HepG2 (cell line): ENCODE data around the gene TRERF1. TPM values are rescaled to one million over a fixed set of nuclear protein-coding genes. Genes with fewer than 3 reads are reported as not detected.

Experiments used
- ARNT ChIP-seq: fragments of 450-650 bp; IDR thresholded peaks from 2 replicates; pipeline ENCODE4 v1.6.1; 2017
- EP300 ChIP-seq, 3 experiments: sonication (generic) in 1 of 3; formaldehyde crosslinking in 1 of 3; IDR thresholded peaks; 2 replicates each; pipeline versions ENCODE4 v1.5.1 to v1.6.1; 2011 to 2020; ENCODE audit warnings: low read depth in 2 of 3, low read length in 2 of 3, borderline replicate concordance in 1 of 3, improper control_type of control experiment in 1 of 3, mild to moderate bottlenecking in 1 of 3, missing genetic modification reagents in 1 of 3, moderate library complexity in 1 of 3
- ETV5 ChIP-seq: IDR thresholded peaks from 2 replicates; pipeline ENCODE4 v1.6.1; 2018; ENCODE audit warnings: missing biosample characterization, missing genetic modification reagents, inconsistent platforms, borderline replicate concordance
- FLYWCH1 ChIP-seq: sonication (generic); formaldehyde crosslinking; IDR thresholded peaks from 2 replicates; pipeline ENCODE4 v1.8.1; 2023; ENCODE audit warnings: mild to moderate bottlenecking, missing genetic modification reagents
- GLI4 ChIP-seq: sonication (generic); formaldehyde crosslinking; IDR thresholded peaks from 2 replicates; pipeline ENCODE4 v1.5.1; 2020; ENCODE audit warnings: missing genetic modification reagents, mild to moderate bottlenecking, moderate library complexity, borderline replicate concordance
- HDAC2 ChIP-seq: sonication (generic); formaldehyde crosslinking; IDR thresholded peaks from 2 replicates; pipeline ENCODE4 v1.4.0; 2020; ENCODE audit warnings: missing genetic modification reagents
- HNRNPK ChIP-seq: fragments of 200-400 bp; formaldehyde crosslinking; IDR thresholded peaks from 2 replicates; pipeline ENCODE4 v1.6.1; 2018; ENCODE audit warnings: low read length, low read depth, moderate library complexity, mild to moderate bottlenecking; ENCODE audit not compliant: poor library complexity, severe bottlenecking
- KDM4B ChIP-seq: sonication (generic); formaldehyde crosslinking; IDR thresholded peaks from 2 replicates; pipeline ENCODE4 v1.4.0; 2020; ENCODE audit warnings: missing genetic modification reagents
- LCORL ChIP-seq, 2 experiments: fragments of 450-650 bp in 1 of 2; sonication (generic) in 1 of 2; formaldehyde crosslinking in 1 of 2; IDR thresholded peaks; 2 replicates each; pipeline versions ENCODE4 v1.5.0 to v1.6.1; 2017 to 2020; ENCODE audit warnings: antibody characterized with exemption in 1 of 2, missing genetic modification reagents in 1 of 2
- ONECUT2 ChIP-seq: sonication (generic); formaldehyde crosslinking; IDR thresholded peaks from 2 replicates; pipeline ENCODE4 v1.4.0; 2020; ENCODE audit warnings: missing genetic modification reagents
- TCF7L2 ChIP-seq: IDR thresholded peaks from 2 replicates; pipeline ENCODE4 v1.6.1; 2011; ENCODE audit warnings: mild to moderate bottlenecking, low read depth, low read length, moderate library complexity
- ZFP41 ChIP-seq: sonication (generic); formaldehyde crosslinking; IDR thresholded peaks from 2 replicates; pipeline ENCODE4 v1.4.0; 2020; ENCODE audit warnings: mild to moderate bottlenecking, missing genetic modification reagents, borderline replicate concordance
- ZMYM4 ChIP-seq: sonication (generic); formaldehyde crosslinking; IDR thresholded peaks from 2 replicates; pipeline ENCODE4 v1.8.1; 2023; ENCODE audit warnings: mild to moderate bottlenecking, missing genetic modification reagents
- ZNF546 ChIP-seq: sonication (generic); formaldehyde crosslinking; conservative IDR thresholded peaks from 2 replicates; pipeline ENCODE4 v1.8.1; 2023; ENCODE audit warnings: mild to moderate bottlenecking, missing genetic modification reagents
- ZNF552 ChIP-seq: sonication (generic); formaldehyde crosslinking; IDR thresholded peaks from 2 replicates; pipeline ENCODE4 v1.9.0; 2022; ENCODE audit warnings: missing genetic modification reagents, mild to moderate bottlenecking, borderline replicate concordance
- ZNF687 ChIP-seq: sonication (generic); formaldehyde crosslinking; IDR thresholded peaks from 2 replicates; pipeline ENCODE4 v1.5.1; 2020; ENCODE audit warnings: mild to moderate bottlenecking, missing genetic modification reagents, moderate library complexity
- ZNF749 ChIP-seq: sonication (generic); formaldehyde crosslinking; IDR thresholded peaks from 2 replicates; pipeline ENCODE4 v1.8.0; 2022; ENCODE audit warnings: mild to moderate bottlenecking, missing genetic modification reagents, moderate library complexity, borderline replicate concordance
- ZNF878 ChIP-seq: sonication (generic); formaldehyde crosslinking; IDR thresholded peaks from 2 replicates; pipeline ENCODE4 v1.8.1; 2023; ENCODE audit warnings: mild to moderate bottlenecking, missing genetic modification reagents, moderate library complexity
- polyA plus RNA-seq, 8 experiments: library from polyadenylated mRNA; depleted of rRNA in 3 of 8; stranded (reverse) in 7 of 8; unstranded in 1 of 8; fragments of >200 nt; fragmentation: Illumina TruSeq in 4 of 8; extraction: Trizol in 4 of 8; gene quantifications; 2 replicates each; pipeline versions ENCODE4 v1.2.1 to v1.2.3, GENCODE V29; 2011 to 2016; ENCODE audit warnings: low read depth in 4 of 8, missing spikeins in 1 of 8, mixed read lengths in 1 of 8; ENCODE audit not compliant: insufficient read depth in 1 of 8
- total RNA-seq, 5 experiments: library from RNA; depleted of rRNA; stranded (reverse); fragments of >200 nt; fragmentation: Illumina TruSeq; extraction: Trizol; gene quantifications; 2 replicates each; pipeline ENCODE4 v1.2.3, GENCODE V29; 2016; ENCODE audit warnings: low read depth in 1 of 5
- TF ChIP-seq, protein P1 (sequence below): sonication (generic); formaldehyde crosslinking; IDR thresholded peaks from 2 replicates; pipeline ENCODE4 v1.5.1; 2020; ENCODE audit warnings: missing genetic modification reagents, mild to moderate bottlenecking, borderline replicate concordance
- TF ChIP-seq, protein P2 (sequence below): sonication (generic); formaldehyde crosslinking; IDR thresholded peaks from 2 replicates; pipeline ENCODE4 v1.4.0; 2020; ENCODE audit warnings: missing genetic modification reagents, borderline replicate concordance

The TRERF1 gene
- total and polyA plus RNA-seq, 2 of the 13 experiments (the other 11 are each of a cell fraction or from before 2014, with no cell fraction given), result 0.02 TPM; not detected in 1

DNA sequence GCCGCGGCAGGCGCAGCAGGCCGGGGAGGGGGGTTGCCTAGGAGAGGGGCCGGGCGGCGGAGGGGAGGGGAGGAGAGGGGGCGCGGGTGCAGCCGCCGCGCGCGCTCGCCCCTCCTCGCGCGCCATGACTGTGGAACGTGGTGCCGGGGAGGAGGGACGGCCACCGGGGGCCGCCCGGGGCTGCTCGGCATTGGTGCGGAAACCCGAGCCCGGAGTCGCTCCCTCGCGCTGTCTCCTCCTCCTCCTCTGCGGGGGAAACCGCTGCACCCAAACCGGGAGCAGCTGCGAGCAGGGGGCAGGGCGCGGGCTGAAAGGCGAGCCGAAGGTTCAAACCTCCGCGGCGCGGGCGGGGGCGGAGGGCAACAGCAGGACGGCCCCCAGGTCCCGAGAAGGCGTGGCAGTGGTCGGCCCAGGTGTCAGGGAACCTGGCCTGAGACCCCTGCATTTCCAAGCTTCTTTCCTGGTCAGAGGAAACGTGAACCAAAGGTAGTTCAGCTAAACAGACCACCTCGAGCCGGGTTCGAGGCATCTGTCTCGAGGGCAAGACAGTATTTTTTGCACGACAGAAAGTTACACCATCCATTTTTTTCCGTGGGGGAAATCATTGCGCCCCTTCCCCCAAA is 1.4 kb upstream of the TRERF1 start (continued):
- TF ChIP-seq, protein P1, sequence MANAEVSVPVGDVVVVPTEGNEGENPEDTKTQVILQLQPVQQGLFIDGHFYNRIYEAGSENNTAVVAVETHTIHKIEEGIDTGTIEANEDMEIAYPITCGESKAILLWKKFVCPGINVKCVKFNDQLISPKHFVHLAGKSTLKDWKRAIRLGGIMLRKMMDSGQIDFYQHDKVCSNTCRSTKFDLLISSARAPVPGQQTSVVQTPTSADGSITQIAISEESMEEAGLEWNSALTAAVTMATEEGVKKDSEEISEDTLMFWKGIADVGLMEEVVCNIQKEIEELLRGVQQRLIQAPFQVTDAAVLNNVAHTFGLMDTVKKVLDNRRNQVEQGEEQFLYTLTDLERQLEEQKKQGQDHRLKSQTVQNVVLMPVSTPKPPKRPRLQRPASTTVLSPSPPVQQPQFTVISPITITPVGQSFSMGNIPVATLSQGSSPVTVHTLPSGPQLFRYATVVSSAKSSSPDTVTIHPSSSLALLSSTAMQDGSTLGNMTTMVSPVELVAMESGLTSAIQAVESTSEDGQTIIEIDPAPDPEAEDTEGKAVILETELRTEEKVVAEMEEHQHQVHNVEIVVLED (CRISPR knock-in tag), result peak; percentile 26; the same call in 1 of the 2 replicates
- TF ChIP-seq ARNT (no peak), ETV5 (0 out of 2 replicates have a peak, but pooled peaks have one; percentile 10), HDAC2 (CRISPR knock-in tag) (peak; percentile 30; the same call in 1 of the 2 replicates), ZFP41 (CRISPR knock-in tag) (no peak), ZMYM4 (peak; percentile 27; the same call in 1 of the 2 replicates), HNRNPK (peak; percentile 65), EP300 (IDR thresholded peaks at IDR 0.05; ENCODE audit: low read depth in 2 of 2, low read length in 2 of 2) (no peak), EP300 (CRISPR knock-in tag; IDR thresholded peaks at IDR 0.05; ENCODE audit: borderline replicate concordance) (no peak), ZNF878 (CRISPR knock-in tag) (no peak), ZNF546 (CRISPR knock-in tag) (no peak), ONECUT2 (no peak), TCF7L2 (no peak), ZNF687 (CRISPR knock-in tag) (peak; percentile 50), GLI4 (CRISPR knock-in tag) (no peak), KDM4B (CRISPR knock-in tag) (no peak), ZNF552 (CRISPR knock-in tag) (no peak), FLYWCH1 (no peak), LCORL (IDR thresholded peaks at IDR 0.05) (no peak), LCORL (CRISPR knock-in tag; IDR thresholded peaks at IDR 0.05) (peak; percentile 37; the same call in 1 of the 2 replicates), ZNF749 (CRISPR knock-in tag) (no peak)
- TF ChIP-seq, protein P2, sequence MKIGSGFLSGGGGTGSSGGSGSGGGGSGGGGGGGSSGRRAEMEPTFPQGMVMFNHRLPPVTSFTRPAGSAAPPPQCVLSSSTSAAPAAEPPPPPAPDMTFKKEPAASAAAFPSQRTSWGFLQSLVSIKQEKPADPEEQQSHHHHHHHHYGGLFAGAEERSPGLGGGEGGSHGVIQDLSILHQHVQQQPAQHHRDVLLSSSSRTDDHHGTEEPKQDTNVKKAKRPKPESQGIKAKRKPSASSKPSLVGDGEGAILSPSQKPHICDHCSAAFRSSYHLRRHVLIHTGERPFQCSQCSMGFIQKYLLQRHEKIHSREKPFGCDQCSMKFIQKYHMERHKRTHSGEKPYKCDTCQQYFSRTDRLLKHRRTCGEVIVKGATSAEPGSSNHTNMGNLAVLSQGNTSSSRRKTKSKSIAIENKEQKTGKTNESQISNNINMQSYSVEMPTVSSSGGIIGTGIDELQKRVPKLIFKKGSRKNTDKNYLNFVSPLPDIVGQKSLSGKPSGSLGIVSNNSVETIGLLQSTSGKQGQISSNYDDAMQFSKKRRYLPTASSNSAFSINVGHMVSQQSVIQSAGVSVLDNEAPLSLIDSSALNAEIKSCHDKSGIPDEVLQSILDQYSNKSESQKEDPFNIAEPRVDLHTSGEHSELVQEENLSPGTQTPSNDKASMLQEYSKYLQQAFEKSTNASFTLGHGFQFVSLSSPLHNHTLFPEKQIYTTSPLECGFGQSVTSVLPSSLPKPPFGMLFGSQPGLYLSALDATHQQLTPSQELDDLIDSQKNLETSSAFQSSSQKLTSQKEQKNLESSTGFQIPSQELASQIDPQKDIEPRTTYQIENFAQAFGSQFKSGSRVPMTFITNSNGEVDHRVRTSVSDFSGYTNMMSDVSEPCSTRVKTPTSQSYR (CRISPR knock-in tag), result peak; percentile 11; the same call in 1 of the 2 replicates
